Osteocyte (in vitro differentiated cells): ENCODE measurements around the gene HUS1. TPM values are rescaled to one million over a fixed set of nuclear protein-coding genes. Genes with fewer than 3 reads are reported as not detected.
"Not testable (repeated sequence)": the region's sequence is repeated elsewhere in the genome, so short reads cannot be mapped to it uniquely, and the experiment has no call there.

Source experiments
- DNase-seq: peaks from one replicate; pipeline ENCODE4 v3.0.0; 2021; ENCODE audit warnings: mixed read lengths; ENCODE audit not compliant: unreplicated experiment; ENCODE audit errors: extremely low spot score
- H3K27ac Mint-ChIP-seq: one replicate; pipeline ENCODE4 v1.8.0; 2021; ENCODE audit warnings: mild to moderate bottlenecking, mixed read lengths; ENCODE audit not compliant: unreplicated experiment
- H3K27me3 Mint-ChIP-seq: one replicate; pipeline ENCODE4 v1.8.0; 2021; ENCODE audit warnings: mixed read lengths; ENCODE audit not compliant: unreplicated experiment
- H3K36me3 Mint-ChIP-seq: one replicate; pipeline ENCODE4 v1.8.0; 2021; ENCODE audit warnings: mixed read lengths; ENCODE audit not compliant: unreplicated experiment
- H3K4me1 Mint-ChIP-seq: one replicate; pipeline ENCODE4 v1.8.0; 2021; ENCODE audit warnings: mixed read lengths; ENCODE audit not compliant: unreplicated experiment
- H3K4me3 Mint-ChIP-seq: one replicate; pipeline ENCODE4 v1.8.0; 2021; ENCODE audit warnings: mild to moderate bottlenecking, moderate library complexity, mixed read lengths; ENCODE audit not compliant: unreplicated experiment
- H3K9me3 Mint-ChIP-seq: one replicate; pipeline ENCODE4 v1.8.0; 2021; ENCODE audit warnings: mixed read lengths; ENCODE audit not compliant: unreplicated experiment
- CTCF ChIP-seq: fragments of 200-600 bp; sonication (generic); IDR thresholded peaks from 2 replicates; pipeline ENCODE4 v1.5.0; 2021; ENCODE audit warnings: antibody characterized with exemption, mild to moderate bottlenecking, moderate library complexity
- total RNA-seq: library from RNA; stranded (reverse); gene quantifications from 2 replicates; pipeline ENCODE4 v1.2.1, GENCODE V29; 2021

HUS1 gene
- total RNA-seq, 1 donor from 2014 or later: 28.8 TPM

DNA sequence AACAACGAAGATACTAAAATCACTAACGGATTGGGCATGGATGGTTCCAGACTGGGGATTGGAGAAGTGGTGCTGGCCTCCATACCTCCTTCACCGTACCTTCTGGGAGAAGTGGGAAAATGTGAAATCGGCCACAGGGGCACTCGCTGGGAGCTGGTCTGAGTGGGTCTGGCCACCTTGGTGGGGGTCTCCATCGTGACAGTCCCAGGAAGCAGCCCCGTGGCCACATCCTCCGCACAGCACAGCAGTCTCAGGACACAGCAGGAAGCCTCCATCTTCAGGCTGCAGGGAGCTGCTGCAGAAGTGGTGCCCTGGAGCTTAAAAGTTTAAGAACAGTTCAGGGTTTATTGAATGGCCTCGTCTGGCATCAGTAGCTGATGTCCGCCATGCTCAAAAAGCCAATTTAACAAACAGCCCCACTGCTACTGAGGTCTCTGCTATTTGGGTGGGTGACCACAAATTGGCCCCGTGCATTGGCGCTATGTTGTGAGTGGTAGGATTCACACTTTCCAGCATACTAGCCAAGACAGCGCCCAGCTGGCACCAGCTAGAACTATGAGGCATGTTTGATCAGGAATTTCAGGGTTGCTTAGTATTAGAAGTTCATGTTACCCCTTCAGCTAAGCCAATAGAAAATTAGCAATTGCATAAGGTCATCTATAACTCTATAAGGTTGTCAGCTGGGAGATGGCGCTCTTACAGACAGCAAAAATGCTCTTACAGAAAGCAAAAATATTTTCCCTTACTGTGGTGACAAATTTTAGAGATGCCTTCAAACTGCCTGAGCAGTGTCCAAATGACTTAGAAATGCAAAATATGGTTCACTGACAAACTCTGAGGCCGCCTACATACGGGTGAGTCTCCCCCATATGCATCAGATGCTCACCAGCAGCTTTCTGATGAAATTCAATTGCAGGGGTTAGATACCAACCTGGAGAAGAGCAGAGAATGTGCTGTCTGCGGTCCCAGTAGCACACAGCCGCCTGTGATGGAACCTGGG, 48.1 kb downstream of the HUS1 start:
- Mint-ChIP-seq H3K27me3 (no peaks in the 10 kb centered on the region), H3K4me1 (peaks cover 12% of the 10 kb centered on the region), H3K4me3 (no peak overlapping the region), H3K9me3 (no peaks in the 10 kb centered on the region), H3K27ac (no peak overlapping the region), H3K36me3 (no peaks in the 10 kb centered on the region)
- TF ChIP-seq CTCF: no peak
- DNase-seq: peak; percentile 80

GRCh38 chr7:47924266-47924665, 55.1 kb downstream of the HUS1 start:
- Mint-ChIP-seq H3K27ac (no peak overlapping the region), H3K36me3 (no peaks in the 10 kb centered on the region), H3K4me3 (no peak overlapping the region), H3K9me3 (peaks cover 10% of the 10 kb centered on the region), H3K27me3 (peaks cover 4% of the 10 kb centered on the region), H3K4me1 (peaks cover under 1% of the 10 kb centered on the region)
- no peak for DNase-seq
- no peak for TF ChIP-seq CTCF

DNA sequence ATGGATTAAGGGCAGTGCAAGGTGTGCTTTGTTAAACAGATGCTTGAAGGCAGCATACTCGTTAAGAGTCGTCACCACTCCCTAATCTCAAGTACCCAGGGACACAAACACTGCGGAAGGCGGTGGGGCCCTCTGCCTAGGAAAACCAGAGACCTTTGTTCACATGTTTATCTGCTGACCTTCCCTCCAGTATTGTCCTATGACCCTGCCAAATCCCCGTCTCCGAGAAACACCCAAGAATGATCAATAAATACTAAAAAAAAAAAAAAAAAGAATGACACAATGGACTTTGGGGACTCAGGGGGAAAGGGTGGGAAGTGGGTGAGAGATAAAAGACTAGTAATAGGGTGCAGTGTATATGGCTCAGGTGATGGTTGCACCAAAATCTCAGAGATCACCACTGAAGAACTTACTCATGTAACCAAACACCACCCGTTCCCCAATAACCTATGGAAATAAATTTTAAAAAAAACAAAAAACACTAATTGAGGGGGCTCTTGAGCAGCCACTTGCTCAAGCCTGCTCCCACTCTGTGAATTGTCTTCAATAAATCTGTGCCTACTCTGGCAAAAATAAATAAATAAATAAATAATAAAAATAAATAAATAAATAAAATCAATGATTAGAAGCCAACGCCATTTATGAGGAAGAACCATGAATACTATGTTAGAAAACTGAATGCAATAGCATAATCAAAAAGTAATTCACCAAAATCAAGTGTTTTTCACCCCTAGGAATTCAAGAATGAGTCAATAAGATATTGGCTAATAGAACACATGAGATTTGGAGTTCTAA, 56.1 kb downstream of the HUS1 start:
- not testable (repeated sequence) for H3K36me3 Mint-ChIP-seq, H3K4me1 Mint-ChIP-seq, H3K27ac Mint-ChIP-seq, H3K4me3 Mint-ChIP-seq, DNase-seq
- Mint-ChIP-seq H3K9me3 (peaks cover 10% of the 10 kb centered on the region), H3K27me3 (peaks cover 11% of the 10 kb centered on the region)

DNA sequence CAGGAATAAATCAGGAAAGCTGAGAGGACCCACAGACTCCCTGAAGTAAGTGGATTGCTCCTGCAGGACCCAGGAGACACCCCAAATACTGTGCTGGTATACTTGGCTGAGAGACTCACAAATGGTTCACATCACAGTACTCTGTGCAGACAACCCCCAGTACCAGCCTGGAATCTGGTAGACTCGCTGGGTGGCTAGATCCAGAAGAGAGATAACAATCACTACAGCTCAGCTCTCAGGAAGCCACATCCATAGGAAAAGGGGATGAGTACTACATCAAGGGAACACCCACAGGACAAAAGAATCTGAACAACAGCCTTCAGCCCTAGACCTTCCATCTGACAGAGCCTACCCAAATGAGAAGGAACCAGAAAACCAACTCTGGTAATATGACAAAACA, 62.9 kb downstream of the HUS1 start:
- not testable (repeated sequence) for H3K4me1 Mint-ChIP-seq, H3K27ac Mint-ChIP-seq, H3K4me3 Mint-ChIP-seq, H3K36me3 Mint-ChIP-seq
- peaks cover 20% of the 10 kb centered on the region for H3K9me3 Mint-ChIP-seq
- DNase-seq: peak; percentile 34
- peaks cover 18% of the 10 kb centered on the region for H3K27me3 Mint-ChIP-seq

- no peaks in the 10 kb centered on the region for H3K36me3 Mint-ChIP-seq
- H3K27ac Mint-ChIP-seq: no peak overlapping the region
- no peak for TF ChIP-seq CTCF
- H3K9me3 Mint-ChIP-seq: peaks cover 17% of the 10 kb centered on the region
- H3K27me3 Mint-ChIP-seq: peaks cover 16% of the 10 kb centered on the region
- no peak overlapping the region for H3K4me3 Mint-ChIP-seq
- no peak for DNase-seq
- peaks cover 8% of the 10 kb centered on the region for H3K4me1 Mint-ChIP-seq
Measured at GRCh38 chr7:47915616-47915976, 63.8 kb downstream of the HUS1 start.
